ENCODE measurements around the gene GPNMB.

Gene GPNMB

GRCh38 chr7:23264916-23265458 lies 18.4 kb downstream of the GPNMB start (continued):
- TF ChIP-seq ZNF488 (tag by site-specific recombination; IDR thresholded peaks at IDR 0.05), result no peak

- ChIA-PET CTCF (no interaction called here), POLR2A (no interaction called here)
- Histone ChIP-seq H3K27ac (ENCODE audit: extremely low read depth, low read depth, low read length) (no peak overlapping the region), H3K4me1 (ENCODE audit: control insufficient read depth, insufficient read depth, low read length) (no peaks in the 10 kb centered on the region), H3K9me3 (ENCODE audit: control insufficient read depth, insufficient read depth, low read depth, low read length) (no peaks in the 10 kb centered on the region), H3K4me3 (ENCODE audit: low read depth, low read length) (no peak overlapping the region), H3K36me3 (ENCODE audit: control insufficient read depth in 2 of 2, insufficient read depth in 1 of 2, low read length in 2 of 2) (no peaks in the 10 kb centered on the region; a peak in 1 of 3 replicates)
- TF ChIP-seq ZNF449 (tag by site-specific recombination; IDR thresholded peaks at IDR 0.05) (peak; percentile 60), OVOL3 (tag by site-specific recombination; IDR thresholded peaks at IDR 0.05) (no peak)
Measured at GRCh38 chr7:23266918-23267317, 20.3 kb downstream of the GPNMB start.

- no peak for TF ChIP-seq ZNF558 (tag by site-specific recombination; IDR thresholded peaks at IDR 0.05)
- no peak for TF ChIP-seq ZNF23 (tag by site-specific recombination; IDR thresholded peaks at IDR 0.05; ENCODE audit: borderline replicate concordance)
- TF ChIP-seq SP3 (tag by site-specific recombination; IDR thresholded peaks at IDR 0.05), result no peak
- no peak for TF ChIP-seq ZNF133 (tag by site-specific recombination; IDR thresholded peaks at IDR 0.05)
- TF ChIP-seq ZNF311 (tag by site-specific recombination; IDR thresholded peaks at IDR 0.05; ENCODE audit: borderline replicate concordance), result no peak
- no peak for TF ChIP-seq ZFP69B (tag by site-specific recombination; IDR thresholded peaks at IDR 0.05)
- no peak for TF ChIP-seq PRDM4 (tag by site-specific recombination; IDR thresholded peaks at IDR 0.05)
- TF ChIP-seq AEBP2 (tag by site-specific recombination; IDR thresholded peaks at IDR 0.05; ENCODE audit: borderline replicate concordance), result no peak
- TF ChIP-seq ZNF692 (tag by site-specific recombination; IDR thresholded peaks at IDR 0.05), result no peak
- no peak for TF ChIP-seq ZNF416 (tag by site-specific recombination; IDR thresholded peaks at IDR 0.05)
- no peak for TF ChIP-seq PRDM6 (tag by site-specific recombination; IDR thresholded peaks at IDR 0.05)
- no peak for TF ChIP-seq ZNF324 (tag by site-specific recombination; IDR thresholded peaks at IDR 0.05)
- TF ChIP-seq ZNF391 (tag by site-specific recombination; IDR thresholded peaks at IDR 0.05; ENCODE audit: borderline replicate concordance, low read depth), result no peak
- TF ChIP-seq ZNF274 (IDR thresholded peaks at IDR 0.05; ENCODE audit: low read length), result no peak
- no peak for TF ChIP-seq ZNF274 (tag by site-specific recombination; IDR thresholded peaks at IDR 0.05; ENCODE audit: borderline replicate concordance)
- no peak for TF ChIP-seq ZNF423 (tag by site-specific recombination; IDR thresholded peaks at IDR 0.05)
- H3K36me3 ChIP-seq (ENCODE audit: control insufficient read depth in 2 of 2, insufficient read depth in 1 of 2, low read length in 2 of 2), result no peaks in the 10 kb centered on the region; a peak in 1 of 3 replicates
- no peaks in the 10 kb centered on the region for H3K9me3 ChIP-seq (ENCODE audit: control insufficient read depth, insufficient read depth, low read depth, low read length)
- H3K27ac ChIP-seq (ENCODE audit: extremely low read depth, low read depth, low read length), result no peak overlapping the region
- POLR2A ChIA-PET, result no interaction called here
- no peak overlapping the region for H3K4me3 ChIP-seq (ENCODE audit: low read depth, low read length)
- no peaks in the 10 kb centered on the region for H3K4me1 ChIP-seq (ENCODE audit: control insufficient read depth, insufficient read depth, low read length)
- CTCF ChIA-PET, result no interaction called here
Measured at GRCh38 chr7:23267357-23267756, 20.8 kb downstream of the GPNMB start.

Data from HEK293 (cell line).